ENCODE data around the gene MCF2L2.

GRCh38 chr3:183208800-183209199, 219.6 kb downstream of the MCF2L2 start:
- no peak for TF ChIP-seq CTCF (conservative IDR thresholded peaks at IDR 0.05)
- TF ChIP-seq EZH2 (IDR thresholded peaks at IDR 0.05; ENCODE audit: low read depth) = no peak
